HFFc6 (cell line): Measurements from ENCODE around the gene COMMD1. TPM values are rescaled to one million over a fixed set of nuclear protein-coding genes. Genes with fewer than 3 reads are reported as not detected.
"Not testable (repeated sequence)": the region's sequence is repeated elsewhere in the genome, so short reads cannot be mapped to it uniquely, and the experiment has no call there.

Experiments
- DNase-seq: peaks from one replicate; pipeline ENCODE4 v3.0.0-alpha.2; 2018
- H3K27ac Mint-ChIP-seq: 2 replicates; pipeline ENCODE4 v1.8.0; 2020; ENCODE audit warnings: mild to moderate bottlenecking, mixed read lengths
- H3K27me3 Mint-ChIP-seq: 2 replicates; pipeline ENCODE4 v1.8.0; 2021; ENCODE audit warnings: mild to moderate bottlenecking, moderate library complexity, mixed read lengths; ENCODE audit not compliant: insufficient read depth
- H3K36me3 Mint-ChIP-seq: 2 replicates; pipeline ENCODE4 v1.8.0; 2021; ENCODE audit warnings: low read depth, mixed read lengths
- H3K4me1 Mint-ChIP-seq: 2 replicates; pipeline ENCODE4 v1.8.0; 2020; ENCODE audit warnings: low read depth, mixed read lengths
- H3K4me3 Mint-ChIP-seq: 2 replicates; pipeline ENCODE4 v1.8.0; 2020; ENCODE audit warnings: mild to moderate bottlenecking, moderate library complexity, mixed read lengths
- H3K9me3 Mint-ChIP-seq: 2 replicates; pipeline ENCODE4 v1.8.0; 2020; ENCODE audit warnings: mild to moderate bottlenecking, mixed read lengths
- CTCF ChIP-seq: fragments of 200-600 bp; sonication (generic); IDR thresholded peaks from 2 replicates; pipeline ENCODE4 v1.5.0; 2021; ENCODE audit warnings: antibody characterized with exemption, mild to moderate bottlenecking
- long read RNA-seq: library from polyadenylated mRNA; unstranded; transcript quantifications from one replicate; pipeline ENCODE4 v2.0.0, GENCODE V29; 2019
- total RNA-seq, 6 experiments: library from RNA; stranded (reverse); fragmentation: NEBNext Ultra II Directional; extraction: Animal tissue kit (Norgen Biotek cat#: 25700); gene quantifications; 2 replicates in 1 of 6; 3 replicates in 5 of 6; pipeline ENCODE4 v1.2.3, GENCODE V29; 2021

The COMMD1 gene
- 10 to 100 TPM; 41.1 to 53.6 (median 48.3) TPM for total RNA-seq
- long read RNA-seq, transcript COMMD1-201 (3 exons, 911 nt): major isoform, 52 of 55 reads
- long read RNA-seq, partial matches to known transcripts: 1 of 55 reads
- long read RNA-seq, other reads (novel, unspliced or antisense): 2 of 55 reads

DNA sequence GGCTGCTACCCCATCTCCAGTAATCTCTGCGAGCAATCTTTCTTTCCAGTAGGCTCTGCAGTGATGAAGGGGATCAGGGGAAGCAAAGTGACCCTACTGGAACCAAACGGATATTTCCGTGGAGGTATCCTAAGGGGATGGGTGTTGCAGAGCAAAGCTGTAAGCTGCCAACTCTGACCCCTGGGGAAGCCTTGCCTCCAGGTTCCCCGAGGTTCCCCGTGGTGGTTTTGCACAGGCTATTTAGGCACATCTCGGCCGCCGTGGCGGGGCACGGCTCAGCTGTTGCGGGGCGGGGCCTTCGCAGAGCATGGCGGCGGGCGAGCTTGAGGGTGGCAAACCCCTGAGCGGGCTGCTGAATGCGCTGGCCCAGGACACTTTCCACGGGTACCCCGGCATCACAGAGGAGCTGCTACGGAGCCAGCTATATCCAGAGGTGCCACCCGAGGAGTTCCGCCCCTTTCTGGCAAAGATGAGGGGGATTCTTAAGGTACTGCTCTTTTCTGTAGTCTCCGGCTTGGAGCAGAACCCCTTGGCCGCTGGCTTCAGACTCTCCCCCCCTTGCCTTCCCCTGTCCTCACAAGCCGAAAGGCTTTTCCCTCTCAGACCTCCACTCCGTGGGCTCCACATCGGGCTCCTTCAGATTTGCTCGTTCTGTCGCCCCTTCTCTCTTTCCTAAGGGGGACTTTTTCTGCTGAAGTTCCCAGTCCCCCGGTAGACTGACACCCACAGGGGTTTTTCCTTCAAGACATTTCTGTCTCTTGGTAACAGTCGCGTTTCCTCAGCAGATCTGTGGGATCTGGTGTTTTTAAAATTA is at the start of gene COMMD1:
TSS of gene COMMD1 (plus strand) at position 303 of the 814 bp plus-strand sequence. CDS start at position 308, 5 bp downstream.
- peak; percentile 65 for DNase-seq
- TF ChIP-seq CTCF: no peak
- H3K4me3 Mint-ChIP-seq: peak within 1 kb of the TSS; percentile 99
- H3K4me1 Mint-ChIP-seq: peaks cover 12% of the 10 kb centered on the region; the same call in 1 of the 2 replicates
- no peaks in the 10 kb centered on the region for H3K36me3 Mint-ChIP-seq
- peaks cover under 1% of the 10 kb centered on the region for H3K27me3 Mint-ChIP-seq
- peak within 1 kb of the TSS; percentile 87 for H3K27ac Mint-ChIP-seq
- no peaks in the 10 kb centered on the region for H3K9me3 Mint-ChIP-seq

DNA sequence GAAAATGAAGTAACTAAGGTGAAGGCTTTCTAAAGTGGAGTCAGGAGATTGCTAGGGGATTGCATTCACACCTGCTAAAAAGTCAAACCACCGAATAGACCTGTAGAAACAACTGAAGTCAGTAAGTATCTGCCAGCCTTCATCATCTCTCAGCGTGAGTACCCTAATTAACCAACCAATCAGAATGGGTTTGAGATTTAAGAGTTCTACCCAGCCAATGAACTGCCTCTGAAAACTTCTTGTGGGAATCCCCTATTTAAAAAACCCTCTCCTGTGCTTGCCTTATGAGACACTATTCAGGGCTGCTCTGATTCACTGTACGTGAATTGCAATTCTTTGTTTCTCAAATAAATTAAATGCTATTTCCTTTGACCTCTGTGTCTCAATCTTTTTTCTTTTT is 48.2 kb upstream of the COMMD1 start:
- TF ChIP-seq CTCF: no peak
- no peaks in the 10 kb centered on the region for H3K9me3 Mint-ChIP-seq
- DNase-seq: no peak
- H3K27me3 Mint-ChIP-seq: peaks cover 8% of the 10 kb centered on the region
- no peak overlapping the region for H3K27ac Mint-ChIP-seq
- H3K4me3 Mint-ChIP-seq: no peak overlapping the region
- H3K4me1 Mint-ChIP-seq: peaks cover 24% of the 10 kb centered on the region
- H3K36me3 Mint-ChIP-seq: peaks cover 8% of the 10 kb centered on the region

DNA sequence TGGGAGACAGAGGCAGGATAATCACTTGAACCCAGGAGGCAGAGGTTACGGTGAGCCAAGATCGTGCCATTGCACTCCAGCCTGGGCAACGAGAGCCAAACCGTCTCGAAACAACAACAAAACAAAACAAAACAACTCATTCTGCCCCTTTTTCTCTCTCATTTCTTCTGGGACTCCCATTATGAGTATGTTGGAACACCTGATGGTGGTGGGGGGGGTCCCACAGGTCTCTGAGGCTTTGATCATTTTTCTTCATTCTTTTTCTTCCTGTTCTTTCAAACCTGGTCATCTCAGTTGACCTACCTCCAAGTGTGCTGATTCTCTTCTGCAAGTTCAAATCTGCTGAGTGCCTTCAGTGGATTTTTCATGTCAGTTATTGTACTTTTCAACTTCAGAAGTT is 43.4 kb upstream of the COMMD1 start:
- H3K27me3 Mint-ChIP-seq: no peaks in the 10 kb centered on the region
- TF ChIP-seq CTCF: no peak
- H3K27ac Mint-ChIP-seq: no peak overlapping the region
- H3K4me1 Mint-ChIP-seq: no peaks in the 10 kb centered on the region; the same call in 1 of the 2 replicates
- no peak for DNase-seq
- no peaks in the 10 kb centered on the region for H3K9me3 Mint-ChIP-seq
- H3K4me3 Mint-ChIP-seq: no peak overlapping the region
- H3K36me3 Mint-ChIP-seq: peaks cover 37% of the 10 kb centered on the region

DNA sequence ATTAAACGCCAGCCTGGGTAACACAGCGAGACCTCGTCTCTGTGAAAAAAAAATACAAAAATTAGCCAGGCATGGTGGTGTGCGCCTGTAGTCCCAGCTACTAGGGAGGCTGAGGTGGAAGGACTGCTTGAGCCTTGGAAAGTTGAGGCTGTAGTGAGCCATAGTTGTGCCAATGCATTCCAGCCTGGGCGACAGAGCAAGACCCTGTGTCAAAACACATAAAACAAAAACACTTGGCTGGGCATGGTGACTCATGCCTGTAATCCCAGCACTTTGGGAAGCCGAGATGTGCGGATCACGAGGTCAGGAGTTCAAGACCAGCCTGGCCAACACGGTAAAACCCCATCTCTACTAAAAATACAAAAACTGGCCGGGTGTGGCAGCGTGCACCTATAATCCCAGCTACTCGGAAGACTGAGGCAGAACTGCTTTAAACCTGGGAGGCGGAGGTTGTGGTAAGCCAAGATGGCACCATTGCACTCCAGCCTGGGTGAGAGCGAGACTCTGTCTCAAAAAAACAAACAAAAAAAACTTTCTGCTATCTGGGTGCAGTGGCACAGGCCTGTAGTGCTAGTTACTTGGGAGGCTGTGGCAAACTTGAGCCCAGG is 38.9 kb upstream of the COMMD1 start:
- peaks cover 50% of the 10 kb centered on the region for H3K36me3 Mint-ChIP-seq
- not testable (repeated sequence) for H3K27ac Mint-ChIP-seq, H3K27me3 Mint-ChIP-seq, DNase-seq, H3K4me3 Mint-ChIP-seq, H3K4me1 Mint-ChIP-seq, H3K9me3 Mint-ChIP-seq

DNA sequence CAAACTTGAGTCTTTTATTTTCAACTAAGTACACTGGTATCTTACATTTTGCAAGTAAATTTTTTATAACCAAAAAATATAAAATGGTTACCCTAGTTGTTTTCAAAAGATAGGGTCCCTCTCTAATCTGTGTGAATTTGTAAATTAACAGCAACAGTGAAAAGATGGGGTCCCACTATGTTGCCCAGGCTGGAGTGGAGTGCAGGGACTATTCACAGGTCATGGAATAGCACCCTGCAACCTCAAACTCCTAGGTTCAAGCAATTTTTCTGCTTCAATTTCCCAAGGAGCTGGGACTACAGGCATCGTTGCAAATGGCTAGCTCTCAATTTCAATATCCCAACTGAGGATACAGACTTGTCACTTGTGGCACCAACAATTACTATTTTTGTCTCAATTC is 29.1 kb upstream of the COMMD1 start:
- Mint-ChIP-seq H3K4me3 (no peak overlapping the region), H3K27me3 (no peaks in the 10 kb centered on the region; the same call in none of the 2 replicates), H3K36me3 (peaks cover 43% of the 10 kb centered on the region), H3K9me3 (no peaks in the 10 kb centered on the region), H3K27ac (no peak overlapping the region), H3K4me1 (no peaks in the 10 kb centered on the region)
- DNase-seq: no peak
- TF ChIP-seq CTCF: no peak
